GM19395 (cell line): ENCODE data around the gene NR1H2.
"Not testable (repeated sequence)": the region's sequence is repeated elsewhere in the genome, so short reads cannot be mapped to it uniquely, and the experiment has no call there.

ENCODE experiments used
- ATAC-seq: cut with Tn5 transposase; IDR thresholded peaks from one replicate; pipeline ENCODE4 v1.9.1; 2021; ENCODE audit warnings: mild to moderate bottlenecking, moderate library complexity; ENCODE audit not compliant: unreplicated experiment

Gene NR1H2

GRCh38 chr19:50344661-50345318 is 31.5 kb upstream of the NR1H2 start:
- ATAC-seq, result peak; percentile 57

- peak; percentile 56 for ATAC-seq
These were observed 29.1 kb upstream of the NR1H2 start for GRCh38 chr19:50347089-50347581.

DNA sequence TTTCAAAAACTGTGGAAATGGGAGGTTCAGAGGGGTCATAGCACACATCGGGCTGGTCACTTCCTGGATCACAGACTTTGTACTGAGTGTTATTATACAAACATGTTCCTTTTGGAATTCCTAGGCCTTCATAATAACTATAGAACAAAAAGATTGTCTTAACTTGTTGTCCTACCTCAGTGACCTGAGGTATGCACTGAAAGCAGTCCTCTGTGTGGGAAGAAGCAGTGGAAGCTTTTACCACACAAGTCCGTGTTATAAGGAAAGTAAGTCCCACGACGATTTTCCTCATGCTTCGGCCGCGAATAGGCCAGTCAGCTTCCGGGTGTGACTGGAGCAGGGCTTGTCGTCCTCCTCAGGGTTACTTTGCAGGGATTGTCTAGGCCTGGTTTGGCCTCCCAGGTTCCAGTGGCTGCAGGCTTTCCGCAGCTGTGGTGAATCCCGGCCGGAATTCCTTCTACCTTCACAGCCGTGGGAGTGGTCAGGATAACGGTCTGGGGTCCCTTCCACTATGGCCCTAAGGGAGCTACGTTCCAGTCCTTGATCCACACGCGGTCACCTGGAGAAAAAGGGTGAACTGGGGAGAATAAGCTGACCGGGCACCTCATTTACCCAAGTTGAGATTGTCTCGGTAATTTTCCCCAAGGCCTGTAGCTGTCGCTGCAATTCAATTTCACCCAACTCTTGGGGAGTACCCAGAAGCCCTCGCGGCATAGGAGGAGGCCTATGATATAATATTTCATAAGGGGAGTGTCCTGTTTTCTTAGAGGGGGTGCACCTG is 26.8 kb upstream of the NR1H2 start:
- ATAC-seq, result no peak

- no peak for ATAC-seq
These were observed 24.0 kb upstream of the NR1H2 start for GRCh38 chr19:50352242-50352641.

GRCh38 chr19:50353487-50353880 is 22.8 kb upstream of the NR1H2 start:
- not testable (repeated sequence) for ATAC-seq

DNA sequence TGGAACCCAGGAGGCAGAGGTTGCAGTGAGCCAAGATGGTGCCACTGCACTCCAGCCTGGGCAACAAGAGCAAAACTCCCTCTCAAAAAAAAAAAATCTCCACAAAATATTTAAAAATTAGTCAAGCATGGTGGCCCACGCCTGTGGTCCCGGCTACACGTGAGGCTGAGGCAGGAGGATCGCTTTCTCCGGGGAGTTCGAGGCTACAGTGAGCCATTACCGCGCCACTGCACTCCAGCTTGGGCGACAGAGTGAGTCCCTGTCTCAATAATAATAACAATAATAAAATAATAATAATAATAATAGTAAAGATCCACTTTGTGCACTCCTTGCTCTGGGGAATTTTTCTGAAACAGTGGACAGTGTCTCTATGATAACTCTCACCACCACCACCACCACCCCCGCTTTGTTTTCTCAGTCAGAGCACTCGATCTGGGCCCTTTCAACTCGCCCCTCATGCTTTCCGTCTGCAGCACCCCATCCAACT is 19.5 kb upstream of the NR1H2 start:
- no peak for ATAC-seq

DNA sequence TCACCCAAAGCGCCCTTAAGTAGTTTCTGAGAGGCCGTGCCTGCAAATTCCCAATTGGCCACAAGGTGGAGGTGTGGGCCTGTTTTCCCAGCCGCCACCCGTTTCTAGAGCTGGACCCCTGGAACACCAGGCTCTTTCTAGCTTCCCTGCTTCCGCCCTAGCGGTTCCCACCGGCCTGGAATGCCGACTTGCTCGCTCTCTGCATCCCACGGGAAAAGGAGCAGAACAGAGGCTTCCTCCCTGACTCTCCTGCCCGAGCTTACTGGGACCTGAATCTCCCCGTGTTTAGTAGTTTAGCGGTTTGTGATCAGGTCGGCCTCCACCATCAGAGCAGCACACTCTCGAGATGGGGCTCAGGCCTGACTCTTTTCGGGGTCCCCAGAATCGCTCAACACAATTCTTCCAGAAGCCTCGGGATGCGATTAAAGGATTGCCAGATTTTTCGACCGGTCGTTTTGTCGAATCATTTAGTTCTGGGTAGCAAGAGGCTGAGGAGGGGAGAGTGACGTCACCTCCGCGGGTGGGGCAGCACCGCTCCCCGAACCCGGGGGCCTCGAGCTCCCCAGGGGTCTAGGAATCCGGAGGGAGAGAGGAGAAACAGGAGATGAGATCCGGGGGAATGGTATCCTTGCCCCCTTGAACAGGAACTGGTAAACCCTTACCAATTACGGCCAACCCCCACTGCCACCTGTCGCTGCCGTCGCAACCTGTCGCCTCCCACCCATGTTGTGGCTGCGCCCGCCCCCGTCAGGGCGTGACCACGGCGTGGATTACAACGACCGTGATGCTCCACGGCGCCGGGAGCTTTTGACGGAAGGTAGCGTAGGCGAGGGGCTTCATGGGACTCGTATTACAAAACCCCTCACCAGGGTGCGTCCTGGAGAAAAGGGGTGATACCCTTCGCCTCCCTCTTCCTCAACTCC is 18.8 kb upstream of the NR1H2 start:
- peak; percentile 64 for ATAC-seq

- ATAC-seq, result no peak
These were observed 17.6 kb upstream of the NR1H2 start for GRCh38 chr19:50358483-50359327.

GRCh38 chr19:50359328-50359818 is 16.9 kb upstream of the NR1H2 start:
- no peak for ATAC-seq

DNA sequence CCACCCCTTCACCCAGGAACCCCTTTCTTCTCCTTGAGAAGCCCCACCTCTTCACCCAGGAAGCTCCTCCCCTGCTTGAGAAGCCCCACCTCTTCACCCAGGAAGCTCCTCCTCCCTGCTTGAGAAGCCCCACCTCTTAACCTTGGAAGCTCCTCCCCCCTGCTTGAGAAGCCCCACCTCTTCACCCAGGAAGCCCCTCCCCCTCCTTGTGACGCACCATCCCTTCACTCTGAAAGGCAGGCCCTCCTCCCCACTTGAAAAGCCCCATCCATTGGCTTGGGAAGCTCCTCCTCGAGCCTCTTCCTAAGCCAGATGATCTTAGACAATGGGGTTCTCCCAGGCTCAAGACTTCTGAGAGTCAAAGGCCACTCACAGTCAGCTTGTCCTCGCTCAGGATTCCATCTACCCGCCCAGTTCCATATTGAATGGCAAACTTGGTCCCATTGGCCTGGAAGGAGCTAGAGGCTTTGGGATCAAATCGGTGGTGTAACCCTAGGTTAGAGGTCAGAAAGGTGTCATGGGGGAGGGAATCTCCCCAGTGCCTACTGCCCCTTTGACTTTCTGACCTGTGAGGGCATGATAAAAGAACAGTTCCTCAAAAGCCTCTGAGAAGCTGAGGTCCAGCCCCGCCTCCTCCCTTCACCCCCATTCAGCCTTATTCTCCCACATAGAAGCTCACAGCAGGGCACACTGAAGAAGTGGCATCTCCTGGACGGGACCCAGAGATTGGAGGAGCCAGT is 14.8 kb upstream of the NR1H2 start:
- ATAC-seq, result no peak

DNA sequence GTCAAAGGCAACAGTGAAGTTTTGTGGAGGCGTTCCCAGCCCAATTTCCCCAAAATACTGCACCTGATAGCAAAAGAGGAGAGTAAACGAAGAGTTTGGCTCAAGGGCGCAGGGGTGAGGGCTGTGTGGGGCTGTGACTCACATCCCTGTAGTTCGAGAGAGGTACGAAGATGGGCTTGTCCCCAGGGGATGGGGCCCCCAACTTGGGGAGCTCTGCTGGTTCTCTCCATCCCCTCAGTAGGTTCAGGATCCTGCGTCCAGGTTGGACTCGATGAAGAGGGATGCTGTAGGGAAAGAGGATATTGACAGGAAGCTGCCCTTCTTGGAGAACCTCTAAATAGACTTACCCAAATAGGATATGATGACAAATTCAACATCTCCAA is 14.2 kb upstream of the NR1H2 start:
- no peak for ATAC-seq

- ATAC-seq, result no peak
These were observed 13.4 kb upstream of the NR1H2 start for GRCh38 chr19:50362656-50363424.

DNA sequence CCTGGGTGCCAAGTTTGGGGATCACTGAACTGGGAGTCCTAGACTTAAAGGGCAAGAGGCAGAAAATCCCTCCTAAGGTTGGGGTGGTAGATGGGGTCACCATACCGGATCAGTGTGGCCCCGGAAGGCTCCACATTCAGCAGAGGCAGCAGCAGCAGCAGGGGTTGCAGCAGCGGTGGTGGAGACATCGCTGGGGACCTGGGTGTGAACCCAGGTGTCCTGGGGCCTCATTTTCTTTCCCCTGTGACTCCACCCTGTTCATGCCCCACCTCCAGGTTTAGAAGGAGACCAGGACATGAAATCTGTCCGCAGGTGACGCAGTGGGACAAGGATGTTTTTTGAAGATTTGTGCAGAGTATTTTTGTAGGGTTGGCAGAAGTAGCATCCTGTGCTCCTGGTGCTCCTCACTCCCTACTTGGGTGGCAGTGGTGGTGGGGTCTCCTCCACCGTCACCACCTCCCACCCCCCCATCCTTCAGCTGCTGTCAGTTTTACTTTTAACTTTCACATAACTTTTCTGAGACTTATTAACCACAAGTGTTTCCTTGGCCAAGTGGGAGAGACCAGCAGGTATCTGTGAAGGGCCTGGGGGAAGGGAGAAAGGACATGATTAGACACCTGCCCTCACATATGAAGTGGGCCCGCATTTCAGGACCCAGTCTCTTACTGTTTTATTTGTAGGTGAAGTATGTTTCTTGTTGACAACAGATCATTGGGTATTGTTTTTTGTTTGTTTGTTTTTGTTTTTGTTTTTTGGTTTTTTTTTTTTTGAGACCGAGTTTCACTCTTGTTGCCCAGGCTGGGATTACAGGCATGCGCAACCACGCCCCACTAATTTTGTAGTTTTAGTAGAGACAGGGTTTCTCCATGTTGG is 10.6 kb upstream of the NR1H2 start, which contains the start of gene NAPSA:
NAPSA (minus strand) TSS at position 206 of the 873 bp plus-strand sequence; CDS start at position 188, 18 bp downstream.
- ATAC-seq, result no peak

GRCh38 chr19:50368649-50369570 is 7.3 kb upstream of the NR1H2 start:
- ATAC-seq, result no peak

DNA sequence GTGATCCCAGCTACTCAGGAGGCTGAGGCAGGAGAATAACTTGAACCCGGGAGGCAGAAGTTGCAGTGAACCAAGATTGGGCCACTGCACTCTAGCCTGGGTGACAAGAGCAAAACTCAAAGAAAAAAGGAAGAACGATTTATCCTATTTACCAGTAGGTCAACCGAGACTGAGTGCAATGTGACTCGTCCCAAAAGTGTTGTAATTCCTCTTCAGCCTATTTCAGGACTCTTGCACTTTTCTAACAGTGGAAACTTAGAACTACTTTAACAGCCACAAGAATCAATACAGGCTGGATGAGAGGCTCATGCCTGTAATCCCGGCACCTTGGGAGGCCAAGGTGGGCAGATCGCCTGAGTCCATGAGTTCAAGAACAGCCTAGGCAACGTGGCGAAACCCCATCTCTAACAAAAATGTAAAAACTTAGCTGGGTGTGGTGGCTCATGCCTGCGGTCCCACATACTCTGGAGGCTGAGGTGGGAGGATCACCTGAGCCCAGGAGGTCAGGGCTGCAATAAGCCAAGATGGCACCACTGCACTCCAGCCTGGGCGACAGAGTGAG is 4.3 kb upstream of the NR1H2 start:
- no peak for ATAC-seq

GRCh38 chr19:50377051-50377461 is 799 bp downstream of the NR1H2 start:
- ATAC-seq, result no peak
